Measurements from ENCODE around the gene RC3H2.

Gene RC3H2

DNA sequence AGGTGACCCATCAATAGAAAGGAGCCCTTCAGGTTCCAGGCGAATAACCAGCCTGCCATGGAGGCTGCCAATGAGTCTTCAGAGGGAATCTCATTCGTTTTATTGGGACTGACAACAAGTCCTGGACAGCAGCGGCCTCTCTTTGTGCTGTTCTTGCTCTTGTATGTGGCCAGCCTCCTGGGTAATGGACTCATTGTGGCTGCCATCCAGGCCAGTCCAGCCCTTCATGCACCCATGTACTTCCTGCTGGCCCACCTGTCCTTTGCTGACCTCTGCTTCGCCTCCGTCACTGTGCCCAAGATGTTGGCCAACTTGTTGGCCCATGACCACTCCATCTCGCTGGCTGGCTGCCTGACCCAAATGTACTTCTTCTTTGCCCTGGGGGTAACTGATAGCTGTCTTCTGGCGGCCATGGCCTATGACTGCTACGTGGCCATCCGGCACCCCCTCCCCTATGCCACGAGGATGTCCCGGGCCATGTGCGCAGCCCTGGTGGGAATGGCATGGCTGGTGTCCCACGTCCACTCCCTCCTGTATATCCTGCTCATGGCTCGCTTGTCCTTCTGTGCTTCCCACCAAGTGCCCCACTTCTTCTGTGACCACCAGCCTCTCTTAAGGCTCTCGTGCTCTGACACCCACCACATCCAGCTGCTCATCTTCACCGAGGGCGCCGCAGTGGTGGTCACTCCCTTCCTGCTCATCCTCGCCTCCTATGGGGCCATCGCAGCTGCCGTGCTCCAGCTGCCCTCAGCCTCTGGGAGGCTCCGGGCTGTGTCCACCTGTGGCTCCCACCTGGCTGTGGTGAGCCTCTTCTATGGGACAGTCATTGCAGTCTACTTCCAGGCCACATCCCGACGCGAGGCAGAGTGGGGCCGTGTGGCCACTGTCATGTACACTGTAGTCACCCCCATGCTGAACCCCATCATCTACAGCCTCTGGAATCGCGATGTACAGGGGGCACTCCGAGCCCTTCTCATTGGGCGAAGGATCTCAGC, 104.8 kb downstream of the RC3H2 start, which contains the start of gene OR1K1:
OR1K1 (plus strand) TSS at position 58 of the 995 bp plus-strand sequence; CDS start at position 58, 0 bp downstream.
- TF ChIP-seq CSRNP3 (CRISPR knock-in tag; IDR thresholded peaks at IDR 0.05) (no peak), ZNF565 (CRISPR knock-in tag; conservative IDR thresholded peaks at IDR 0.05; ENCODE audit: low read depth) (no peak), PATZ1 (CRISPR knock-in tag; IDR thresholded peaks at IDR 0.05; ENCODE audit: borderline replicate concordance) (no peak)

GRCh38 chr9:122797316-122798063, 107.7 kb downstream of the RC3H2 start:
- ATAC-seq = no peak
- TF ChIP-seq ZC3H10 (CRISPR knock-in tag; IDR thresholded peaks at IDR 0.05) (no peak), TCF4 (CRISPR knock-in tag; IDR thresholded peaks at IDR 0.05; ENCODE audit: borderline replicate concordance) (no peak), ZFP30 (CRISPR knock-in tag; IDR thresholded peaks at IDR 0.05) (no peak), RARB (CRISPR knock-in tag; IDR thresholded peaks at IDR 0.05) (no peak), ZNF8 (CRISPR knock-in tag; IDR thresholded peaks at IDR 0.05) (no peak), BACH2 (CRISPR knock-in tag; IDR thresholded peaks at IDR 0.05; ENCODE audit: borderline replicate concordance) (no peak), GLIS3 (CRISPR knock-in tag; IDR thresholded peaks at IDR 0.05) (no peak), SNAI2 (CRISPR knock-in tag; IDR thresholded peaks at IDR 0.05) (no peak), TOX (CRISPR knock-in tag; IDR thresholded peaks at IDR 0.05; ENCODE audit: borderline replicate concordance) (no peak)

More for the DNA sequence above, 104.8 kb downstream of the RC3H2 start, which contains the start of gene OR1K1:
- no peak for ATAC-seq

Data from SK-N-SH treated with all-trans-retinoic acid at 6 μM for 48 hours (cell line).